HG03571 (cell line): ENCODE results near the gene RGSL1.

Experiments used
- ATAC-seq: cut with Tn5 transposase; IDR thresholded peaks from one replicate; pipeline ENCODE4 v1.9.1; 2021; ENCODE audit not compliant: unreplicated experiment

Gene RGSL1

GRCh38 chr1:182533896-182534295, 84.0 kb downstream of the RGSL1 start:
- no peak for ATAC-seq

- no peak for ATAC-seq
Observed at GRCh38 chr1:182549346-182549745, 99.4 kb downstream of the RGSL1 start.

- no peak for ATAC-seq
Observed at GRCh38 chr1:182549811-182550210, 99.9 kb downstream of the RGSL1 start.

- no peak for ATAC-seq
Observed at GRCh38 chr1:182552527-182552926, 102.6 kb downstream of the RGSL1 start.

- ATAC-seq = no peak
Observed at GRCh38 chr1:182555493-182555892, 105.5 kb downstream of the RGSL1 start.

- no peak for ATAC-seq
Observed at GRCh38 chr1:182556279-182556678, 106.3 kb downstream of the RGSL1 start.

GRCh38 chr1:182560392-182560984, 110.5 kb downstream of the RGSL1 start:
- no peak for ATAC-seq

- ATAC-seq = no peak
Observed at GRCh38 chr1:182561456-182561855, 111.5 kb downstream of the RGSL1 start.

- ATAC-seq = no peak
Observed at GRCh38 chr1:182563095-182563494, 113.1 kb downstream of the RGSL1 start.

GRCh38 chr1:182564406-182565004, 114.6 kb downstream of the RGSL1 start:
- no peak for ATAC-seq

- ATAC-seq = no peak
Observed at GRCh38 chr1:182565537-182565936, 115.6 kb downstream of the RGSL1 start.

GRCh38 chr1:182567629-182568028, 117.7 kb downstream of the RGSL1 start:
- no peak for ATAC-seq

GRCh38 chr1:182568647-182569284, 118.8 kb downstream of the RGSL1 start:
- no peak for ATAC-seq

- ATAC-seq = no peak
Observed at GRCh38 chr1:182569939-182570610, 120.1 kb downstream of the RGSL1 start.

- no peak for ATAC-seq
Observed at GRCh38 chr1:182570611-182570970, 120.6 kb downstream of the RGSL1 start.

- no peak for ATAC-seq
Observed at GRCh38 chr1:182574156-182574555, 124.2 kb downstream of the RGSL1 start.

GRCh38 chr1:182575540-182576149, 125.7 kb downstream of the RGSL1 start:
- ATAC-seq = no peak

- ATAC-seq = no peak
Observed at GRCh38 chr1:182580736-182581135, 130.8 kb downstream of the RGSL1 start.

- ATAC-seq = no peak
Observed at GRCh38 chr1:182584746-182585145, 134.8 kb downstream of the RGSL1 start.

- no peak for ATAC-seq
Observed at GRCh38 chr1:182586380-182586779, 136.4 kb downstream of the RGSL1 start.

- no peak for ATAC-seq
Observed at GRCh38 chr1:182587093-182587492, 137.1 kb downstream of the RGSL1 start.
